HEK293T (cell line): ENCODE results near the gene HDAC10.

Experiments used
- CTCF ChIA-PET: fragments of 350-600 bp; formaldehyde crosslinking; extraction: SDS; loops from one replicate; lab custom pipeline; 2021; ENCODE audit warnings: antibody characterized with exemption, inconsistent platforms; lab: Yijun Ruan, JAX
- POLR2A ChIA-PET: fragments of 350-600 bp; formaldehyde crosslinking; extraction: SDS; loops from one replicate; lab custom pipeline; 2020; ENCODE audit warnings: antibody characterized with exemption, inconsistent platforms; lab: Yijun Ruan, JAX
- DNase-seq: peaks from one replicate; pipeline ENCODE4 v3.0.0; 2012; ENCODE audit warnings: mixed read lengths; ENCODE audit errors: extremely low spot score
- BHLHE40 ChIP-seq: fragments of 450-650 bp; IDR thresholded peaks from 2 replicates; pipeline ENCODE4 v1.6.1; 2016; ENCODE audit warnings: mild to moderate bottlenecking, moderate library complexity, borderline replicate concordance
- CTBP1 ChIP-seq: fragments of 450-650 bp; IDR thresholded peaks from 2 replicates; pipeline ENCODE4 v1.6.1; 2016; ENCODE audit warnings: borderline replicate concordance
- ELF4 ChIP-seq: fragments of 450-650 bp; IDR thresholded peaks from 2 replicates; pipeline ENCODE4 v1.6.1; 2017; ENCODE audit warnings: antibody characterized with exemption
- FOXA1 ChIP-seq: fragments of 450-650 bp; IDR thresholded peaks from 2 replicates; pipeline ENCODE4 v1.6.1; 2016; ENCODE audit warnings: mild to moderate bottlenecking
- FOXK2 ChIP-seq: fragments of 450-650 bp; IDR thresholded peaks from 2 replicates; pipeline ENCODE4 v1.6.1; 2016; ENCODE audit warnings: mild to moderate bottlenecking
- FOXM1 ChIP-seq: fragments of 450-650 bp; IDR thresholded peaks from 2 replicates; pipeline ENCODE4 v1.6.1; 2017; ENCODE audit warnings: mild to moderate bottlenecking, borderline replicate concordance
- HDGF ChIP-seq: fragments of 450-650 bp; IDR thresholded peaks from 2 replicates; pipeline ENCODE4 v1.6.1; 2017; ENCODE audit warnings: antibody characterized with exemption, borderline replicate concordance
- L3MBTL2 ChIP-seq: fragments of 450-650 bp; conservative IDR thresholded peaks from 2 replicates; pipeline ENCODE4 v1.6.1; 2016; ENCODE audit warnings: mild to moderate bottlenecking
- LEF1 ChIP-seq: fragments of 450-650 bp; IDR thresholded peaks from 2 replicates; pipeline ENCODE4 v1.6.1; 2017; ENCODE audit warnings: mild to moderate bottlenecking, borderline replicate concordance
- NFRKB ChIP-seq: fragments of 450-650 bp; IDR thresholded peaks from 2 replicates; pipeline ENCODE4 v1.6.1; 2016; ENCODE audit warnings: mild to moderate bottlenecking, moderate library complexity
- SP1 ChIP-seq: fragments of 450-650 bp; IDR thresholded peaks from 2 replicates; pipeline ENCODE4 v1.6.1; 2017
- SUZ12 ChIP-seq: fragments of 450-650 bp; IDR thresholded peaks from 2 replicates; pipeline ENCODE4 v1.6.1; 2016; ENCODE audit warnings: mild to moderate bottlenecking
- TARDBP ChIP-seq: fragments of 450-650 bp; IDR thresholded peaks from 2 replicates; pipeline ENCODE4 v1.6.1; 2016
- TF ChIP-seq, protein P1 (sequence below): fragments of 450-650 bp; IDR thresholded peaks from 2 replicates; pipeline ENCODE4 v1.6.1; 2016

The HDAC10 gene

DNA sequence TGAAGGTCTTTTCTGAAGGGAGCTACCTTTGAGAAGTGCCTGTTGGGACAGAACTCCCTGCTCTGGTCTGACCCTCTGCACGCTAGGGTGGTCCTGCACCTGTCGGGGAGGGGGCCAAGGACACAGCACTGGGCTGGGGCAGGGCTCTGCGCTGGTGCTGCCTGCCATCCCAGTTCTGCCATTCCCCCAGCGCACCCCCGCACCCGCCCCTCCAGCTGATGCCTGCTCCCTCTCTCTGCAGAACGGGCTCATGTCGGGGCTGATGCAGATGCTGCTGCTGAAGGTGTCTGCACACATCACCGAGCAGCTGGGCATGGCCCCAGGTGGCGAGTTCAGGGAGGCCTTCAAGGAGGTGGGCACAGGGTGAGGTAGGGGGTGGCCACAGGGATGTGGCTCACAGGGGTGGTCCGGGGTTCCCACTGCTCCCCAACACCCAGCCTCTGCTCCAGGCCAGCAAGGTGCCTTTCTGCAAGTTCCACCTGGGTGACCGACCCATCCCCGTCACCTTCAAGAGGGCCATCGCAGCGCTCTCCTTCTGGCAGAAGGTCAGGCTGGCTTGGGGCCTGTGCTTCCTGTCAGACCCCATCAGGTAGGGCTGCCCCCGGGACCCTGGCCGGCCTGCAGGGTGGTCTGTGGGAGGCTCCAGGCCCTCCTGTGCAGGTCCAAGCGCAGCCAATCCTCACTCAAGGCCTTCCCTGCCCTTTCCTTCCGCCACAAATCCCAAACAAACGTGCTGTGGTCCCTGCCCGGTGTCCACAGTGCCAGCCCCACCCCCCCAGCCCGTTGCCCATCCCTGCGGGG, 53.9 kb downstream of the HDAC10 start:
- ChIA-PET CTCF (no interaction called here), POLR2A (interaction anchor here (1.0 kb wide), 1 partner anchor 47 kb away, joined by 4 read pairs; no protein-coding TSS in a partner anchor)
- TF ChIP-seq NFRKB (no peak), TARDBP (no peak), FOXK2 (no peak), LEF1 (no peak), ELF4 (no peak), BHLHE40 (no peak), SP1 (no peak), FOXA1 (no peak), L3MBTL2 (no peak), CTBP1 (no peak), HDGF (no peak), FOXM1 (no peak)
- TF ChIP-seq, protein P1, sequence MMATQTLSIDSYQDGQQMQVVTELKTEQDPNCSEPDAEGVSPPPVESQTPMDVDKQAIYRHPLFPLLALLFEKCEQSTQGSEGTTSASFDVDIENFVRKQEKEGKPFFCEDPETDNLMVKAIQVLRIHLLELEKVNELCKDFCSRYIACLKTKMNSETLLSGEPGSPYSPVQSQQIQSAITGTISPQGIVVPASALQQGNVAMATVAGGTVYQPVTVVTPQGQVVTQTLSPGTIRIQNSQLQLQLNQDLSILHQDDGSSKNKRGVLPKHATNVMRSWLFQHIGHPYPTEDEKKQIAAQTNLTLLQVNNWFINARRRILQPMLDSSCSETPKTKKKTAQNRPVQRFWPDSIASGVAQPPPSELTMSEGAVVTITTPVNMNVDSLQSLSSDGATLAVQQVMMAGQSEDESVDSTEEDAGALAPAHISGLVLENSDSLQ = no peak
- DNase-seq = no peak

DNA sequence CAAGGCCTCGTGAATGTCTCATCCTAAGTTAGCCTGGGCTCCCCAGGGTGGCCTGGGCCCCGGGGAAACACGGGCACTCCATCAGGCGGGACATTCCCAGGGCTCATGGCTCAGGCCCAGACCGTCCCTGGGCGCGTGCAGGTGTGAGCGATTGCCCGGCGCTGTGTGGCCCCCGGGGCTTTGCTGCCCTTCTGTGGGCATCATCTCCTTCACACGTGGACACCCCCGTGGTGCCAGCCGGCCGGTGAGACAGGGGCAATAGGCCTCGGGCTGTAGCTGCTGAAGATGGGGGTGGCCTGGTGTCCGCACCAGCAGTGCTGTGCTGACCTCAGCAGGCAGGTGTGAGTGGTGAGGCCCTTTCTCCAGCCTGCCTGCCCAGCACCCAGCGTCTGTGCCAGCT, 54.8 kb downstream of the HDAC10 start:
- TF ChIP-seq FOXK2 (no peak), HDGF (no peak), SUZ12 (no peak), NFRKB (no peak)
- CTCF ChIA-PET = no interaction called here
- POLR2A ChIA-PET = interaction anchor here (1.0 kb wide), 1 partner anchor 46 kb away, joined by 4 read pairs; no protein-coding TSS in a partner anchor
- DNase-seq = no peak
